ENCODE measurements around the gene SEC14L3.

SEC14L3 gene

GRCh38 chr22:30485362-30485988, 13.7 kb upstream of the SEC14L3 start:
- peak; percentile 67 for TF ChIP-seq CTCF (IDR thresholded peaks at IDR 0.05; ENCODE audit: low read depth, low read length)
- no peak for TF ChIP-seq MAX (IDR thresholded peaks at IDR 0.05; ENCODE audit: low read depth, low read length)
- peak; percentile 70 for DNase-seq (ENCODE audit: low read depth)
- no peak overlapping the region for H3K4me3 ChIP-seq (ENCODE audit: low read depth, low read length)

- no peak overlapping the region for H3K4me3 ChIP-seq (ENCODE audit: low read depth, low read length)
- TF ChIP-seq MYC (IDR thresholded peaks at IDR 0.05; ENCODE audit: low read depth, low read length) (no peak), CTCF (IDR thresholded peaks at IDR 0.05; ENCODE audit: low read depth, low read length) (no peak), MAX (IDR thresholded peaks at IDR 0.05; ENCODE audit: low read depth, low read length) (no peak), POLR2A (IDR thresholded peaks at IDR 0.05; ENCODE audit: extremely low read depth, insufficient read length) (no peak)
- DNase-seq (ENCODE audit: low read depth): no peak
These were observed 11.4 kb upstream of the SEC14L3 start for GRCh38 chr22:30483169-30483568.

DNA sequence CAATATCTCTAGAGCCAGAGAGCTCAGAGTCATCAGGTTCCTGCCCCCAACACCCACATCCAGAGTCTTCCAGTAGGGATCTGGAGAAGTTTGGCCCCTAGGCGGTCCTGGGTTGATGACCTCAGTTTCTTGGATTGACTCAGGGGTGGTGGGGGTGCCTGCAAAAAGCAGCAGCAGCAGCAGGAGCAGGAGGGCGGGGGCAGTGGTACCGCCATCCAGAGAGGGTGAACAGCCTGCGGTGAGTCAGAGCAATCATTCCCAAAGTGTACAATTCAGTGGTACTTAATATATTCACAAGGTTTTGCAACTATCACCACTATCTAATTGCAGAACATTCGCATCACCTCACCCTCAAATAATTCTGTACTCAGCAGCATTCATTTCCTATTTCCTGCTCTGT, 9.9 kb upstream of the SEC14L3 start:
- TF ChIP-seq CTCF (IDR thresholded peaks at IDR 0.05; ENCODE audit: low read depth, low read length): no peak
- no peak for TF ChIP-seq POLR2A (IDR thresholded peaks at IDR 0.05; ENCODE audit: extremely low read depth, insufficient read length)
- TF ChIP-seq MAX (IDR thresholded peaks at IDR 0.05; ENCODE audit: low read depth, low read length): no peak
- TF ChIP-seq MYC (IDR thresholded peaks at IDR 0.05; ENCODE audit: low read depth, low read length): no peak
- no peak overlapping the region for H3K4me3 ChIP-seq (ENCODE audit: low read depth, low read length)
- DNase-seq (ENCODE audit: low read depth): no peak

DNA sequence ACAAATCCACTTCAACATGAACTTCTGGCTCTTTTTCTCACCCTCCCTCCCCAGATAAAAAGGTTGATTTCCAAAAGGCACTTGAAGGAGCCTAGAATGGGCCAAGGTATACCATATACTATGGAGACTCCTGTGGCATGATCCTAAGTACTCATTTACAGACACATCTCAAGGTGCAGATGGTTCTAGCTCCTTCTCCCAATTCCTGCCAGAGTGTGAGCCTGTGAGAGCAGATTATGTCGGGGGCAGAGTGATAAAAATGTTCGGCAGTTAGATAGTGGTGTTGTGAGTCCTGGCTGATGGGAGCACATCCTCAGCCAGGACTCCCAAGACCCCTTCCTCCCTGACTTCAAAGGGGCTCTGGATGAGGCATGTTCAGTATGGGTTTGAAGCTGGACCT, 8.2 kb upstream of the SEC14L3 start:
- H3K4me3 ChIP-seq (ENCODE audit: low read depth, low read length): no peak overlapping the region
- no peak for TF ChIP-seq MAX (IDR thresholded peaks at IDR 0.05; ENCODE audit: low read depth, low read length)
- no peak for TF ChIP-seq POLR2A (IDR thresholded peaks at IDR 0.05; ENCODE audit: extremely low read depth, insufficient read length)
- no peak for DNase-seq (ENCODE audit: low read depth)

- no peak overlapping the region for H3K4me3 ChIP-seq (ENCODE audit: low read depth, low read length)
- no peak for TF ChIP-seq MYC (IDR thresholded peaks at IDR 0.05; ENCODE audit: low read depth, low read length)
- no peak for TF ChIP-seq POLR2A (IDR thresholded peaks at IDR 0.05; ENCODE audit: extremely low read depth, insufficient read length)
- no peak for TF ChIP-seq CTCF (IDR thresholded peaks at IDR 0.05; ENCODE audit: low read depth, low read length)
- TF ChIP-seq MAX (IDR thresholded peaks at IDR 0.05; ENCODE audit: low read depth, low read length): no peak
- no peak for DNase-seq (ENCODE audit: low read depth)
These were observed 3.0 kb upstream of the SEC14L3 start for GRCh38 chr22:30474683-30475424.

GRCh38 chr22:30474121-30474520, 2.3 kb upstream of the SEC14L3 start:
- no peak overlapping the region for H3K4me3 ChIP-seq (ENCODE audit: low read depth, low read length)
- TF ChIP-seq MYC (IDR thresholded peaks at IDR 0.05; ENCODE audit: low read depth, low read length) (no peak), MAX (IDR thresholded peaks at IDR 0.05; ENCODE audit: low read depth, low read length) (no peak), CTCF (IDR thresholded peaks at IDR 0.05; ENCODE audit: low read depth, low read length) (no peak), POLR2A (IDR thresholded peaks at IDR 0.05; ENCODE audit: extremely low read depth, insufficient read length) (no peak)
- DNase-seq (ENCODE audit: low read depth): no peak
